Measurements from ENCODE around the gene POLD3. TPM values are rescaled to one million over a fixed set of nuclear protein-coding genes. Genes with fewer than 3 reads are reported as not detected.

POLD3 gene
- total RNA-seq, 2 donors from 2014 or later, result 38.5 to 52.2 TPM

GRCh38 chr11:74678591-74679512 lies 86.5 kb downstream of the POLD3 start:
- Histone ChIP-seq H3K36me3 (ENCODE audit: control insufficient read depth, insufficient read depth, low read length) (no peaks in the 10 kb centered on the region), H3K9ac (ENCODE audit: extremely low read depth, low read length, poor library complexity, severe bottlenecking) (no peak overlapping the region), H3K9me3 (ENCODE audit: control insufficient read depth, low read length) (no peaks in the 10 kb centered on the region), H3K4me3 (ENCODE audit: low read length) (no peak overlapping the region), H3K27ac (ENCODE audit: low read depth, low read length) (no peak overlapping the region), H3K4me1 (ENCODE audit: control insufficient read depth, insufficient read depth, low read length) (no peaks in the 10 kb centered on the region), H3K27me3 (ENCODE audit: control insufficient read depth, insufficient read depth, low read length, poor library complexity, severe bottlenecking) (peaks cover 7% of the 10 kb centered on the region)
- Mint-ChIP-seq H3K27ac (no peak overlapping the region), H3K9me3 (peaks cover 5% of the 10 kb centered on the region), H3K4me1 (peaks cover under 1% of the 10 kb centered on the region), H3K27me3 (ENCODE audit: insufficient read depth) (peaks cover 10% of the 10 kb centered on the region), H3K4me3 (no peak overlapping the region), H3K36me3 (ENCODE audit: low read depth) (peaks cover 1% of the 10 kb centered on the region)
- peak; percentile 26 for DNase-seq
- 93 to 97% methylated on average over 9 to 13 of the region's 13 CpGs for WGBS, 2 experiments (ENCODE audit: insufficient coverage in 1 of 2, insufficient read length in 1 of 2)
- no peak for TF ChIP-seq CTCF (conservative IDR thresholded peaks at IDR 0.05)

- H3K9me3 Mint-ChIP-seq, result peaks cover 2% of the 10 kb centered on the region
- WGBS, 2 experiments (ENCODE audit: insufficient coverage in 1 of 2, insufficient read length in 1 of 2), result 93 to 100% methylated on average over 1 to 3 of the region's 3 CpGs
- Histone ChIP-seq H3K27me3 (ENCODE audit: control insufficient read depth, insufficient read depth, low read length, poor library complexity, severe bottlenecking) (peaks cover 13% of the 10 kb centered on the region), H3K4me1 (ENCODE audit: control insufficient read depth, insufficient read depth, low read length) (no peaks in the 10 kb centered on the region), H3K9ac (ENCODE audit: extremely low read depth, low read length, poor library complexity, severe bottlenecking) (no peak overlapping the region), H3K36me3 (ENCODE audit: control insufficient read depth, insufficient read depth, low read length) (no peaks in the 10 kb centered on the region), H3K27ac (ENCODE audit: low read depth, low read length) (no peak overlapping the region), H3K9me3 (ENCODE audit: control insufficient read depth, low read length) (no peaks in the 10 kb centered on the region), H3K4me3 (ENCODE audit: low read length) (no peak overlapping the region)
- H3K27me3 Mint-ChIP-seq (ENCODE audit: insufficient read depth), result peaks cover 12% of the 10 kb centered on the region
- TF ChIP-seq CTCF (conservative IDR thresholded peaks at IDR 0.05), result no peak
- H3K27ac Mint-ChIP-seq, result no peak overlapping the region
- no peaks in the 10 kb centered on the region for H3K4me1 Mint-ChIP-seq
- no peak overlapping the region for H3K4me3 Mint-ChIP-seq
- H3K36me3 Mint-ChIP-seq (ENCODE audit: low read depth), result no peaks in the 10 kb centered on the region
- DNase-seq, result peak; percentile 43
These were observed 87.1 kb downstream of the POLD3 start for GRCh38 chr11:74679513-74679865.

- Histone ChIP-seq H3K27ac (ENCODE audit: low read depth, low read length) (no peak overlapping the region), H3K27me3 (ENCODE audit: control insufficient read depth, insufficient read depth, low read length, poor library complexity, severe bottlenecking) (peaks cover 13% of the 10 kb centered on the region), H3K4me3 (ENCODE audit: low read length) (no peak overlapping the region), H3K9me3 (ENCODE audit: control insufficient read depth, low read length) (no peaks in the 10 kb centered on the region), H3K36me3 (ENCODE audit: control insufficient read depth, insufficient read depth, low read length) (no peaks in the 10 kb centered on the region), H3K4me1 (ENCODE audit: control insufficient read depth, insufficient read depth, low read length) (no peaks in the 10 kb centered on the region), H3K9ac (ENCODE audit: extremely low read depth, low read length, poor library complexity, severe bottlenecking) (no peak overlapping the region)
- H3K27ac Mint-ChIP-seq, result no peak overlapping the region
- peaks cover 12% of the 10 kb centered on the region for H3K27me3 Mint-ChIP-seq (ENCODE audit: insufficient read depth)
- H3K36me3 Mint-ChIP-seq (ENCODE audit: low read depth), result no peaks in the 10 kb centered on the region
- DNase-seq, result peak; percentile 27
- no peak overlapping the region for H3K4me3 Mint-ChIP-seq
- H3K4me1 Mint-ChIP-seq, result no peaks in the 10 kb centered on the region
- no peaks in the 10 kb centered on the region for H3K9me3 Mint-ChIP-seq
- TF ChIP-seq CTCF (conservative IDR thresholded peaks at IDR 0.05), result no peak
- WGBS, 2 experiments (ENCODE audit: insufficient coverage in 1 of 2, insufficient read length in 1 of 2), result 87 to 88% methylated on average over 8 to 9 of the region's 9 CpGs
These were observed 87.8 kb downstream of the POLD3 start for GRCh38 chr11:74680035-74680671.

All from endodermal cell (in vitro differentiated cells).